ENCODE measurements around the gene RASSF1.
"Not testable (repeated sequence)": the region's sequence is repeated elsewhere in the genome, so short reads cannot be mapped to it uniquely, and the experiment has no call there.

Gene RASSF1

GRCh38 chr3:50316657-50317242 lies 23.9 kb downstream of the RASSF1 start:
- Histone ChIP-seq H3K4me2 (peak overlapping the region; percentile 90 to 99 (median 97); a peak in 15 of 22 replicates), H4K20me1 (peaks cover 0 to 47% (median 41%) of the 10 kb centered on the region in 11 experiments; a peak in 17 of 22 replicates), H3K9ac (peak overlapping the region in 9 of 11 experiments; percentile 0 to 98 (median 44); a peak in 15 of 22 replicates), H3K4me3 (no peak overlapping the region), H3K9me3 (replicated peaks in 1 of 11) (no peaks in the 10 kb centered on the region; a peak in 1 of 22 replicates), H3K27ac (peak overlapping the region in 3 of 11 experiments; percentile 9 to 32 (median 28); a peak in 4 of 22 replicates), H3K4me1 (peaks cover 41 to 47% (median 44%) of the 10 kb centered on the region in 10 experiments), H3K36me3 (peaks cover 19 to 60% (median 50%) of the 10 kb centered on the region in 11 experiments; a peak in 19 of 22 replicates), H3K27me3 (no peaks in the 10 kb centered on the region)
- TF ChIP-seq Cebpa-rat (IDR thresholded peaks at IDR 0.05): no peak

- no peak for TF ChIP-seq Cebpa-rat (IDR thresholded peaks at IDR 0.05)
- no peak overlapping the region for H3K4me3 ChIP-seq
- no peaks in the 10 kb centered on the region for H3K27me3 ChIP-seq
- no peak overlapping the region for H3K27ac ChIP-seq
- peaks cover under 1 to 6% (median 4%) of the 10 kb centered on the region in 11 experiments; a peak in 19 of 22 replicates for H3K9me3 ChIP-seq (replicated peaks in 1 of 11)
- peaks cover 33 to 37% (median 35%) of the 10 kb centered on the region in 10 experiments for H3K4me1 ChIP-seq
- peaks cover 19 to 59% (median 49%) of the 10 kb centered on the region in 11 experiments; a peak in 19 of 22 replicates for H3K36me3 ChIP-seq
- H3K4me2 ChIP-seq: no peak overlapping the region
- peaks cover 0 to 40% (median 35%) of the 10 kb centered on the region in 11 experiments; a peak in 17 of 22 replicates for H4K20me1 ChIP-seq
- H3K9ac ChIP-seq: no peak overlapping the region; a peak in 1 of 22 replicates
Measured at GRCh38 chr3:50314816-50315215, 25.8 kb downstream of the RASSF1 start.

- Histone ChIP-seq H3K4me2 (no peak overlapping the region), H3K36me3 (peaks cover 19 to 59% (median 49%) of the 10 kb centered on the region in 11 experiments; a peak in 20 of 22 replicates), H3K27me3 (no peaks in the 10 kb centered on the region), H3K9ac (peak overlapping the region in 2 of 11 experiments; percentile 2 to 22; a peak in 1 of 22 replicates), H3K4me1 (peaks cover 28 to 33% (median 30%) of the 10 kb centered on the region in 10 experiments), H4K20me1 (peaks cover 0 to 35% (median 31%) of the 10 kb centered on the region in 11 experiments; a peak in 17 of 22 replicates), H3K9me3 (replicated peaks in 1 of 11) (peaks cover 5 to 10% (median 9%) of the 10 kb centered on the region in 11 experiments), H3K27ac (no peak overlapping the region), H3K4me3 (no peak overlapping the region)
- no peak for TF ChIP-seq Cebpa-rat (IDR thresholded peaks at IDR 0.05)
Measured at GRCh38 chr3:50314342-50314741, 26.3 kb downstream of the RASSF1 start.

- not testable (repeated sequence) for H3K4me3 ChIP-seq, H3K4me1 ChIP-seq, H3K4me2 ChIP-seq, H3K9ac ChIP-seq, H3K27ac ChIP-seq, H3K27me3 ChIP-seq
- Histone ChIP-seq H3K36me3 (peaks cover 9 to 55% (median 41%) of the 10 kb centered on the region in 11 experiments; a peak in 20 of 22 replicates), H4K20me1 (peaks cover 0 to 15% (median 10%) of the 10 kb centered on the region in 11 experiments; a peak in 17 of 22 replicates), H3K9me3 (replicated peaks in 1 of 11) (peaks cover 28 to 33% (median 32%) of the 10 kb centered on the region in 11 experiments)
Measured at GRCh38 chr3:50312041-50312440, 28.6 kb downstream of the RASSF1 start.

GRCh38 chr3:50304601-50305000 lies 36.0 kb downstream of the RASSF1 start:
- H4K20me1 ChIP-seq: no peaks in the 10 kb centered on the region
- H3K4me2 ChIP-seq: no peak overlapping the region
- H3K4me3 ChIP-seq: no peak overlapping the region
- peaks cover 10 to 25% (median 13%) of the 10 kb centered on the region in 10 experiments for H3K4me1 ChIP-seq
- no peak overlapping the region for H3K27ac ChIP-seq
- no peaks in the 10 kb centered on the region for H3K27me3 ChIP-seq
- peaks cover 0 to 32% (median 19%) of the 10 kb centered on the region in 11 experiments; a peak in 18 of 22 replicates for H3K36me3 ChIP-seq
- TF ChIP-seq Cebpa-rat (IDR thresholded peaks at IDR 0.05): no peak
- peaks cover 29 to 40% (median 37%) of the 10 kb centered on the region in 11 experiments for H3K9me3 ChIP-seq (replicated peaks in 1 of 11)
- H3K9ac ChIP-seq: no peak overlapping the region

- H3K4me1 ChIP-seq: peaks cover 16 to 31% (median 19%) of the 10 kb centered on the region in 10 experiments
- peaks cover 0 to 5% (median 0%) of the 10 kb centered on the region in 11 experiments; a peak in 4 of 22 replicates for H4K20me1 ChIP-seq
- H3K4me3 ChIP-seq: no peak within 1 kb of the TSS
- H3K36me3 ChIP-seq: peaks cover 0 to 20% (median 6%) of the 10 kb centered on the region in 11 experiments; a peak in 11 of 22 replicates
- peak within 1 kb of the TSS in 2 of 11 experiments; percentile 5 to 29; a peak in 1 of 22 replicates for H3K9ac ChIP-seq
- H3K9me3 ChIP-seq (replicated peaks in 1 of 11): peaks cover 15 to 26% (median 23%) of the 10 kb centered on the region in 11 experiments
- H3K27me3 ChIP-seq: no peaks in the 10 kb centered on the region
- no peak within 1 kb of the TSS for H3K4me2 ChIP-seq
- H3K27ac ChIP-seq: no peak within 1 kb of the TSS
- no peak for TF ChIP-seq Cebpa-rat (IDR thresholded peaks at IDR 0.05)
Measured at GRCh38 chr3:50303013-50303815, 37.4 kb downstream of the RASSF1 start, which contains the start of gene HYAL1. HYAL1 (minus strand) TSS chr3:50303574; CDS start chr3:50302956, 618 bp downstream.

- Histone ChIP-seq H3K36me3 (peaks cover 0 to 13% (median 0%) of the 10 kb centered on the region in 11 experiments; a peak in 7 of 22 replicates), H3K4me1 (peaks cover 24 to 40% (median 26%) of the 10 kb centered on the region in 10 experiments), H3K27me3 (no peaks in the 10 kb centered on the region), H3K27ac (no peak overlapping the region), H3K4me3 (no peak overlapping the region), H4K20me1 (peaks cover 0 to 13% (median 0%) of the 10 kb centered on the region in 11 experiments; a peak in 5 of 22 replicates), H3K4me2 (no peak overlapping the region), H3K9me3 (replicated peaks in 1 of 11) (peaks cover 7 to 18% (median 14%) of the 10 kb centered on the region in 11 experiments; a peak in 20 of 22 replicates), H3K9ac (no peak overlapping the region; a peak in 1 of 22 replicates)
- TF ChIP-seq Cebpa-rat (IDR thresholded peaks at IDR 0.05): no peak
Measured at GRCh38 chr3:50302095-50303012, 38.3 kb downstream of the RASSF1 start.

Data from BLaER1 treated with 17β-estradiol and CSF1 and Interleukin-3, amounts not matched to agents 10 nM and 100 nM (cell line).